Hematopoietic multipotent progenitor cell treated with erythropoietin and hydrocortisone succinate and interleukin-3 and kit ligand, for 8 days (in vitro differentiated cells): ENCODE results near the gene LAP3.
"Not testable (repeated sequence)": the region's sequence is repeated elsewhere in the genome, so short reads cannot be mapped to it uniquely, and the experiment has no call there.

Source experiments
- DNase-seq: peaks from one replicate; pipeline ENCODE4 v3.0.0-alpha.2; 2015

The LAP3 gene

DNA sequence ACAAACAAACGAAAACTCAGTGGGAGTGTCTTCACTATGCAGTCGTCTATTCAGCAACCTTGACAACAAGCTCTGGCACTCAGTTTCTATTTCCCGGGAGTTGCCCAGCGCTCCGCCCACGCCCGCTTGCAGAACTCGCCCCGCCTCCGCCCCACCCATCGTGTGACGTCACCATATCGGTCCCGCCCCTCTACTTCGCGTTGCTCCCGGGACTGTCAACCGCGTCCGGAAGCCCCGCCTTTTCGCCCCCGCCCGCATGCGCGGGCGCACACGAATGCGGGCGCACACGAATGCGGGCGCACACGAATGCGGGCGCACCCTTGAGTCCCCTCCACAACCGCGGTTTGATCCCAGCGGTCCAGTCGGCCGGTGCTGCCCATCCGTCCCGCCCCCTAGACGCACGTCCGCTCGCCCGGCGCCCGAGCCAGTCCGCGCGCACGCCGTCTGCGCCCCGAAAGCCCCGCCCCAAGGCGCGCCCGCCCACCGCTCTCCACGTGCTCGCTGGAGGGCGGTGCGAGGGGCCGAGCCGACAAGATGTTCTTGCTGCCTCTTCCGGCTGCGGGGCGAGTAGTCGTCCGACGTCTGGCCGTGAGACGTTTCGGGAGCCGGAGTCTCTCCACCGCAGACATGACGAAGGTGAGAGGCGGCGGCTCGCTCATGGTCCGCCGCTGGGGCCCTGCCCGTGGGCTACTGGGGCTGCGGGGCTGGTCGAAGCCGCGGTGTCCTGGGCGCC lies at the start of gene LAP3:
TSS of gene LAP3 (plus strand) at position 267 of the 733 bp plus-strand sequence. CDS start at position 535, 268 bp downstream.
- peak; percentile 93 for DNase-seq

DNA sequence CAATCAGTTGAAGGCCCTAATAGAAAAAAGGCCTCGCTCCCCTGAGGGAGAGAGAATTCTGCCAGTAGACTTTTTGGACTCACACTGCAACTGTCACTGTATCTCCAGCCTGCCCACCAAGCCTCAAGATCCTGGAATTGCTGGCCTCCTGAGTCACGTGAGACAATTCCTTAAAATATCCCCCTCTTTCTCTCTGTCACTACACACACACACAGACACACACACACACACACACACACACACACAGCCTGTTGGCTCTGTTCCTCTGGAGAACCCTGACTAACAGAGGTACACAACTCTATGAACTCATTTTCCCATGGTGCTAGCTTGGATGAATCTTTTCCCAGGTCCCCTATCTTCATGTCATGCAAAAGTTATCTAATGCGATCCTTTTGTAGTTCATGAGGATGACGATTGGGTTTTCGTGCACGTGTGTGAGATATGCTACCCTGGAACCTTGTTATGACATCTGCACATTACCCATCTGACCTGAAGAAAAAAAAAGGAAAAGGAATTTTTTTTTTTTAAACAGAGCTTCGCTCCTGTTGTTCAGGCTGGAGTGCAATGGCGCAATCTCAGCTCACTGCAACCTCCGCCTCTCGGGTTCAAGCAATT lies 48.3 kb upstream of the LAP3 start:
- DNase-seq: no peak

DNA sequence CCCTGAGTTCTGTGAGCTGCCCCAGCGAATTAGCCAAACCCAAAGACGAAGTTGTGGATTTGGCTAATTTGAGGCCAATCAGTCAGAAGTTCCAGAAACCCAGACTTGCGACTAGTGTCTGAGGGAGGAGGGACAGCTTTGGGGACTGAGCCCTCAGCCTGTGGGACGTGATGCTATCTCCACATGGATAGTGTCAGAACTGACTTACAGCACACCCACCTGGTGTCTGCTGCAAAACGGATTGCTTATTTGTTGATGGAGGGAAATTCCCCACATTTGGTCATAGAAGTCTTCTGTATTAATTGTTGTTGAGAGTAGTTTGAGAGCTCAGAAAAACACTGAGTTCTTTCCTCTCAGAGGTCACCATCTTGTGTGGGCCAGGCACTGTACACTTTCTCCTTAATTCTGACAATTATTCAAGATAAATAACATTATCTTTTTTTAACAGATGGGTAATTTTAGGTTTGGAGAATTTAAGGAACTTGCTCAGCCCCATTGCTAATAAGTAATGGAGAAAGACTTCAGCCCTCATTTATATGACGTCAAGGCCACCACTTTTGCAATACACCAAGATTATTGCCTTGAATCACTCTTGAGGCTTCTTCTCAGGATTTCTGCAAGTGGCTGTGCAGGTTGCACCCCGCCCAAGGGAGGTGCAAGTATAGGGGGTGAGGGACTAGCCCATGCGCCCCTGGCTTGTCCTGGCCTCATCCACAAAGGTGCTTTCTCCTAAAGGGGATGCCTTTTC lies 45.3 kb upstream of the LAP3 start:
- no peak for DNase-seq

DNA sequence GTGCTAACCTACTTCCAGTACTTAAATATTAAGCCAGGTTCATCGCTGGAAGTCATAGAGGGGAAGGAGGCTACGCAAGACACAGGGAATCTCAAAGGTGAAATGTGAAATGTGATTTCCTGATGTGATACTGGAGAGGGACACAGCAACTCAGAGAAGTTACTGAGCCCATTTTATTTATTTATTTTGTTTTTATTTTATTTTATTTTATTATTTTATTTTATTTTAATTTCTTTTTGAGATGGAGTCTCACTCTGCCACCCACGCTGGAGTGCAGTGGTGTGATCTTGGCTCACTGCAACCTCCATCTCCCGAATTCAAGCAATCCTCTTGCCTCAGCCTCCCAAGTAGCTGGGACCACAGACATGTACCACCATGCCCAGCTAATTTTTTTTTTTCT lies 42.3 kb upstream of the LAP3 start:
- no peak for DNase-seq

DNA sequence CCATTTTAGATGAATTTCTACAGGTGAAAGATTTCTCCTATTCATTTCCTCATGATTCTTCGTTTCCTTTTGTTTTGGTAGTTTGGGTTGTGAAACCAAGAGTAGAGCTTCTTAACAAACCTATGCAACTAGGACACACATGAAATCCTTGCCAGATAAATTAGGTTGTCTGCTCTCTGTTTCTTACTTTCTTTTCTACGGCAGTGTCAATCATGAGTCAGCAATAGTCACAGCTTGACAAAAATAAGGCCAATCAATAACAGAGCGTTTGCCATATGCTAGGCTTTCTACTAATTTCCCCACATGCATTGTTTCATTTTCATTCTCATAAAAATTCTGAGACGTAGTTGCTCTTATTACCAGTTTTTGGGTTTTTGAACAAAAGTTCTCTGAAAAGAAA lies 41.8 kb upstream of the LAP3 start:
- no peak for DNase-seq

DNA sequence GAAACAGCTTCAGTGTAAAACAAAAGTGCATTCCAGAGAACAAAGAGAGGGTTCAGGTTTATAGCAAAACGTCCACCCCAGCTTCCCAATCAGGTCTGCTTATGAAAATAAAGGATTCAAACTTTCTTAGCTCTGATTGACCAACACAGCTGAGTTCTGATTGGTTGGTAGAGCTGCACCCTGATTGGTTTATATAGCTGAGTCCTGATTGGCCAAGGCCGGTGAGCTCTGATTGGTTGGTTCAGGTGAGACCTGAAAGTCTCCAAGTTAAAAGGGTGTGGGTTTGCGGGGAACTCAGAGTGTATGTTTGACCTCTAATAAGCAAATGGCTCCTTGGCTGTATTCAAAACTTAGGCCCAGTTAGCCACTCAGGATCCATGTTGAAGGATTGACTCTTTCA lies 41.1 kb upstream of the LAP3 start:
- no peak for DNase-seq

DNA sequence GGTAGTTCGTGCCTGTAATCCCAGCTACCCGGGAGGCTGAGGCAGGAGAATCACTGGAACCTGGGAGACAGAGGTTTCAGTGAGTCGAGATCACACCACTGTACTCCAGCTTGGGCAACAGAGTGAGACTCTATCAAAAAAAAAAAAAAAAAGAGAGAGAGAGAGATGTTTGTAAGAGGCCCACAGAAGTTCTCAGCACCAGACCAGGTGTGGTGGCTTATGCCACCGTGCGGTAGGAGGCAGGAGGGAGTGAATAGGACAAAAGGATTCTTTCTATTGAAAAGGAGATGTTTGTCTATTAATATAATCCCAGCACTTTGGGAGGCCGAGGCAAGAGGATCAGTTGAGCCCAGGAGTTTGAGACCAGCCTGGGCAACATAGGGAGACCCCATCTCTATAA lies 39.9 kb upstream of the LAP3 start:
- DNase-seq: not testable (repeated sequence)

DNA sequence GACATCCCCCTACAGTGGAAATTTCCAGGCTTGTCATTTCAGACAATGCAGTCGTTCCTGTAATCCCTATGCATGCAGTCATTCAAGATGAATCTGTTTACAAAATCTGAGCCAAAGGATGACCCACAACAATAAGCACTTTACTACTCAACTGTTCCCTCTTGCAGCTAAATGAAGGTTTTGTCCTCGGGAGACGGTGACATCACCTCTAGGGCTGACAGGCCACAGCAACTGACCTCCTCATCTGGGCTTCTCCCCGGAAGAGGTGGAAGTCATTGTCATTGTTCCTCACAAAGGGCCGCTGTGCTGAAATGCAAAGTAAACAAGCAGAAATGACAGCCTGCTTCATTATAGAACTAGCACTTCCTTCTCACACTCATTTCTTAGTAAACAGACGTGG lies 32.8 kb upstream of the LAP3 start:
- DNase-seq: no peak

DNA sequence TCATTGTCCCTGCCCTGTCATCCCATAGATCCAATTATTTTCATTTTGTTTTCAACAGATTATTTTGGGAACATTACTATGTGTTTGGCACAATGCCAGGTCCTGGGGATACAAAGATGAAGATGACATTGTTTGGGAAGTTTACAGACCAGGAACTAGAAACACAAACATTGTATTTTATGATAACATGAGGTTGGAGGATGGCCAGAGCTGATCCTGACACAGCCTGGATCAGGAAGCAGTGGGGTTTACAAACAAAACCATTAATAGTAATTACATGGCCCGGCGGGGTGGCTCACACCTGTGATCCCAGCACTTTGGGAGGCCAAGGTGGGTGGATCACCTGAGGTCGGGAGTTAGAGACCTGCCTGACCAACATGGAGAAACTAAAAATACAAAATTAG lies 32.2 kb upstream of the LAP3 start:
- no peak for DNase-seq

DNA sequence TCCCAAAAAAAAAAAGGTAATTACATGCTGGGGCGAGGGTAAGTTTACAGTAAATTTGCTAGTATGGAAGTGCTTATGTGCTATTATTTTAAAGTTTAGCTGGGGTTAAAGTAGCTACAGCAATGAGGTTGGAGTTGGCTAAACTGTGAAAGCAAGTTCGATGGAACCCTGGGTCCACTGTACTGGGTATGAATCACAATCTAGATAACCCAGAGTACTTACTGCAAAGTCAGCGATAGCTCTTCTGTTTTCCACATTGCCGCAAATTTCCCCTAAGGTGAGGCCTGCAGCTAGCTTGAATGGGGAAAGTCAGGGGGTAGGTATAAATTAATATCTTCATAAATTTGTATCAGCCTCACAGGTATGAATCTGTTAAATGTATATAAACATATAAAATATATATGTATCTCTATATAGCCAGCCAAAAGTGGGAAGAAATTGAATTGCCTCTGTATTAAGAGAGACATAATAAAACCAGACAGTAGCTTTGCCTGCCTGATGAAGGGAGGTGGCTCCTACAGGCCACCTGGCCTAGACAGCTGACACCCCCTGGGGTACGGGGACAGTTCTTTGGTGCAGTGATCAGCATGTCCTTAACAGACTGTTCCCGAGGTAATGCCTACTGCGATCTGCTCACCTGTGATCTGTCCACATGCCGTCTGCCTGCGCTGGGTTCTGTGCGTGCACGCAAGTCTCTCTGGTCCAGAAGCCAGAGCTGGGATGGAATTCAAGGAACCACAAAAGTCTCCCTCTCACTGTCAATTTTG lies 31.4 kb upstream of the LAP3 start:
- no peak for DNase-seq

DNA sequence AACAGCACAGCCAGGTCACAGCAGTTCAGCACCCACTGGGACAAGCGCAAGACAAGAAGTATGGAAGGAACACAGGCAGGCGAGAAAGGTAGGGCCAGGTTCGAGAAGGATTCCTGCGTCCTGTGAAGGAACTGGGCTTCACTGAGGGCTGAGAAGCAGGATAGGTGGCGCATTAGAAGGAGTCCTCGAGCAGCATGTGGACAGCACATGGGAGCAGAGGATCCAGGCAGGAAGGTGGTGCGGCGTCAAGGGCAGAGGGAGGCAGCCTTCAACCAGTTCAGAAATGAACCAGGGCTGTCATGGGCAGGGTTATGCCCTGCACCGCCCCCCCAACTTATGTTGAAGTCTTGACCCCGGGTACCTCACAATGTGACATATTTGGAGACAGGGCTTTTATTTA lies 30.8 kb upstream of the LAP3 start:
- no peak for DNase-seq

DNA sequence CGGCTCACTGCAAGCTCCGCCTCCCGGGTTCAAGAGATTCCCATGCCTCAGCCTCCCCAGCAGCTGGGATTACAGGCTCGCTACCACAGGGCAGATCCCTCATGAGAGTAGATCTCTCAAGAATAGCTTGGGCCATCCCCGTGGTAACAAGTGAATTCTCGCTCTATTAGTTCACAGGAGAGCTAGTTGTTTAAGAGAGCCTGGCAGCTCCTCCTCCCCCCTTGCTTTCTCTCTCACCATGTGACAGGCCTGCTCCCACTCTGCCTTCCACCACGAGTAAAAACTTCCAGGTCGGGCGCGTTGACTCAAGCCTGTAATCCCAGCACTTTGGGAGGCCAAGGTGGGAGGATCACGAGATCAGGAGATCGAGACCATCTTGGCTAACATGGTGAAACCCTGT lies 30.3 kb upstream of the LAP3 start:
- DNase-seq: no peak

DNA sequence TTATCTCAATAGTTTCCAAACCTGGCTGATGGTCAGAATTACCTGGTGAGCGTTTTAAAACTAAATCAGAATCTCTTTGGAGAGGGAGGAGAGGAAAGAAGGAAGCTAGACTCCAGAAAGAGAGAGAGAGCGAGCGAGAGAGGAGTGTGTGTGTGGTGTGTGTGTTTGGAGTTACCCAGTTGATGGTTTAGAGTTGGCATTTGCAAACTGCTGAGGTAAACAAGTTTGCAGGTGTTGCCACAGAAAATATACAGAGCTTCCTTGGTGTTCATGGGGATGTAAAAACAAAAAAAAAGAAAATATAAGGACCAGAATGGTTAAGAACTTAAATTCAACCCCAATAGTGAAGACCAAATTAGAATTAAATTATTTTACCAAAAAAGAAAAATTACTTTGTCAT lies 26.4 kb upstream of the LAP3 start:
- no peak for DNase-seq

DNA sequence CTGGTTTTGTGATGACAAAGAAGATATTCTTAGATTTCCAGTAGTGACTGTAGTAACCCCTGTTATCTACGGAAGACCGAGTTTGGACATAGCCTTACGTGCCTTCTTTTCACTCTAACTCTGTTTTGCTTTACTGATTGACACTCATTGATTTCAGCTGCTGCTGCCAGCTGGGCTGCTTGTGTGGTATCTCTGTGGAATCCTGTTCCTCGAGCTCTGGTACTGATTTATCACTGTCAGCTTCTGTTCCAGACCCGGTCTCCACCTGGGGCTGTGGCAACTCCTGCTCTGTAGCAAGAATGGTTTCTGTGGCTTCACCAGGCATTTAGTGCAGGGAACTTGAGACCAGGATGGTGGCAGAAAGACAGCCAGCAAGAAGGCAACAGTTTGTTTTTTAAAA lies 24.6 kb upstream of the LAP3 start:
- DNase-seq: no peak

DNA sequence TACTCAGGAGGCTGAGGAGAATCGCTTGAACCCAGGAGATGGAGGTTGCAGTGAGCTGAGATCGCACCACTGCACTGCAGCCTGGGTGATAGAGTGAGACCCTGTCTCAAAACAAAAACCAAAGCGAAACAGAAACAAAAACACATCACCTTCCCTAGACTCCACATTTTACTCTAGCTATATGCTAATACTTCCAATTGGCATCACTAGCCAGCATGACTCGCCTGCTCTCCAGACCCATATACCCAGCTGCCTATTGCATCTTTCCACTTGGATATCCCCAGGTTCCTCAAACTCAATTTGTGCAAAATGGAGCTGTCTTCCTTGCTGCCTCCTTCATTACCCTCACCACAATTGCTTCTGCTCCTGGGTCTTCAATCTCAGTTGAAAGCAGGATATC lies 22.4 kb upstream of the LAP3 start:
- no peak for DNase-seq

DNA sequence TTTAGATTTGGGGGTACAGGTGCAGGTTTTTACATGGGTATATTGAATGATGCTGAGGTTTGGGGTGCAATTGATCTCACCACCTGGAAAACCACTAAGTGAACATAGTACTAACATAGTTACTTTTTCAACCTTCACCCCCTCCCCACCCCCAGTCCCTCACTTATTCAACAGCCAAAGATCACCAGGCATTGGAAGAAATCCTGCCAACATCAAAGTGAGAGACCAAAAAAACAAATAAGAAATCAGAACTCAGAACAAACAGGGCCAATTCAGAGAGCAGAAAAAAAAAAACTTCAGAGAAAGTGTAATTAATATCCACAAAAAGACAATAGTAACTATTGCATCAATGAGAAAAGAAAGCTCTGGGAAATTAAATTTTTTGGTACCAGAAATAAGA lies 20.5 kb upstream of the LAP3 start:
- no peak for DNase-seq

DNA sequence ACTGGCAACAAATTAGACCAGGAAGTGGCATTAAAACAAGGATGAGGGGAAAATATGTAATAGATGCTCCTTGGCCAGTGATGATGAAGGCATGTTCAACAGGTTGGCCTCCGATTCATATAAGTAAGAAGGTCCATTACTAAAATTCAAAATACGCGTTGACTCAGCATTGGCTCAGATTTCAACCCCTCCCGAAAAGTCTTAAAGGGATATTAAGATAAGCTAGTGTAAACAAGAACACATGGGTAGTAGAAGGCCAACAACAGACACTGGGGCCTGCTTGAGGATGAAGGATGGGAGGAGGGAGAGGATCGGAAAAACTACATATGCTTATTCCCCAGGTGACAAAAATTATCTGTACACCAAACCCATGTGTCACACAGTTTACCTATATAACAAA lies 19.1 kb upstream of the LAP3 start:
- DNase-seq: no peak

DNA sequence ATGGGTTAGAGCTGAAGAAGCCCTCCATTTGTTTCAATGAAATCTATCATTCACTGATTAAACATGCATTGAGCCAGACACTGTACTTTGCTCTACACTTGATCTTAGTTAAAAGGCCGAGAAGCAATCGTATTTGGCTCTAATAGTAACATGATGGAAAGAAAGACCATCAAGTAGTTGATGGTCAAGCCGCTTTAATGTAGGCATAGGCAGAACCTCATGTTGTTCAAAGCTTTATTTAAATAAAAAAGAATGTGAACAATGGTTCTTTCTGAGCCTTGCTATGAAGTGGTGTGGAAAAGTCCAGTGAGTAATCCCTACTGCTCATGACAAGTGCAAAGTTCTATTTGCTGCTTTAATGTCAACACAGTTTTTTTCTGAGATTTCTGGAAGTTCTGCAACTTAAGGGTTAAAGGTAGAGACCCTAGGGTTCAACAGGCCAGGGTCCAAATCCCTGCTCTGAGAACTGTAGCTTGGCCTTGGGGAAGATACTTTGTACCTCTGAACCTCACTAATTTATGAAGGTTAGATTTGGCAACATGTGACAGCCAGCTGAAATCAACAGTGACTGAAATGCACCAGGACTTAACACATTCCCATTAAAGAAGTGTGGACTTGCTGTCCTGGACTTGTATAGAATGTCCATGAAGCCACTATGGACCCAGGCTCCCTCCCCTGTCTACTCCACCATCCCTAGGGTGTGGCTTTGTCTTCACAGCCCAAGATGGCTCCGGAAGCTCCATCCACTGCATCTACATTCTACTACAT lies 17.9 kb upstream of the LAP3 start:
- DNase-seq: no peak

DNA sequence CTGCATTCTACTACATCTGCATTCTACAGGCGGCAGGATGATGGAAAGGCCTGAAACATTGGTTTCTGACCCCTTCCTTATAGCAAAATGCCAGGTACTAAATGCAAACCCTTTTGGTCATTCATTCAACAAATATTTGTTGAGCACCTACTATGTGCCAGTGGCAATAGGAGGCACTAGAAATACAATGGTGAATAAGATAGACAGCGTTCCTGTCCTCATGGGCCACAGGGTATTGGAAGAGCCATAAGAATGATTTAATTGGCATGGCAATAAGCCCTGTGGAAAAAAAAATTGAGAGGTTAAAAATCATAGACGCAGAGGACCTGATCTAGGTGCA lies 17.3 kb upstream of the LAP3 start:
- no peak for DNase-seq

DNA sequence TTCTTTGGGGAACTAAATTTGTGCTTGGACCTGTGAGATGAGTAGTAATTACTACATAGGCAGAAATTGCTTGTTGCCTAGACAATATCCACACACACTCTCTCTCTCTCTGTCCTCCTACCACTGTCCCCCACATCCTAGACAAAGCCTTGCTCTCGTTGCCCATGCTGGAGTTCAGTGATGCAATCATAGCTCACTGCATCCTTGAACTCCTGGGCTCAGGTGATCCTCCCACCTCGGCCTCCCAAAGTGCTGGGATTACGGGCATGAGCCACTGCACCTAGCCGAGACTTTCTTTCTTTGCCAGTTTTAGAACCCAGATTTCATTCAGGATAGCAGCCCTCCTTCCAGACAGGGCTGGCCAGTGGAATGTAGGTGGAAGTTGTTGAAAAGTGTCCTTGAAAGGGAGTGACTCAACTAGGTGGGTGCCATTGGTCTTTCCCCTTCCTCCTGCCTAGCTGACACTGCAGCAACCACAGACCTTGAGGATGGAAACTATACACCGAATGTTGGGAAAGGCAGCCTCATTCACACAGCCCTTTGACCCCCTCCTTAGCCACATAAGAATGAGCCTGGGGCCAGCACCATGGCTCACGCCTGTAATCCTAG lies 16.8 kb upstream of the LAP3 start:
- DNase-seq: no peak

DNA sequence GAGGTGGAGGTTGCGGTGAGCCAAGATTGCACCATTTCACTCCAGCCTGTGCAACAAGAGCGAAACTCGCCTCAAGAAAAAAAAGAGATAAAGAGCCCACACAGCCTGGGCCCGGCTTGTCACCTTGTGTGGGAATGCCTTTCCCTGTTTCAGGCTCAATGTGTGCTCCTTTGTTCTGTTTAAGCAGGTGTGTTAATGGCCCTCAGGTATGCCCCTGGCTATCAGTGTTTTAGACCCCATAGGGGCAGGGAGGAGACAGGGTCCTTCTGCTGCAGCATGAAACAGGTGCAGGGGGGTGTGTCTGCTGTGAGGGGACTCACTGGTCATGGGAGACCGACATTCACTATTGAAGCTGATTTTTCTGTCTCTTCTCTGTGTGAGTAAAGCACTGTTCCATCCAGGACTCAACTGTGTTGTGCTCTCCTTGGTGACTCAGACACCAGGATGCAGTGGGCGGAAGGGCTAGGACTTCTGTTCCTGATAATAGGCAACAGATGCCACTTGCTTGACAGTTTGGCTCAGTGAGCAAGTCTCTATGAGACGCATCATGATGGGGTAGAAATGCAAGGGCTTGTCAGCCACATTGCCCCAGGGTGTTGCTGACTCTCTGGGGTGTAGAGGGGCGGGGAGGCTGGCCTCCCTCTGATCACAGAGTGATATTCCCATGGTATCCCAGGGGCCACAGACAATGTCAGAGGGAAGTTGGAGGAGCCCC lies 15.6 kb upstream of the LAP3 start:
- peak; percentile 15 for DNase-seq

DNA sequence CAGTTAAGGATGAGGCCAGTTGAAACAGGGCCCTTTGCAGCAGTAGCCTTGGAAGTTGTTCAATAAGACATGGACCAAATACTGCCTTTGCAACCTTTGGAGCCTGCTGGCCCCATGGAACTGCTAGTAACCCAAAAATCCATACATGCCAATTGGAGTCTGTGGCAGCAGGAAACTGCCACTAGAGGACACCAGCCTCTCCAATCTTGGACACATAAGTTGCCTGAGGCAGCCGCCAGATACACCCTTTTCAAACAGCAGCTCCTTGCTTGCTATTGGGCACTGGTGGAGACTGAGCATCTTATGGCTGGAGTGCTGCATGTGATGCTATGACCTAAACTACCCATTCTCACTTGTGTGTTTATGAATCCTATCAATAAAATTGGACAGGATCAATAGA lies 14.8 kb upstream of the LAP3 start:
- peak; percentile 34 for DNase-seq
